H9 (cell line): ENCODE measurements around the gene LMTK3. TPM values are rescaled to one million over a fixed set of nuclear protein-coding genes. Genes with fewer than 3 reads are reported as not detected.

ENCODE experiments used
- DNase-seq: peaks from one replicate; pipeline ENCODE4 v3.0.0-alpha.2; 2017
- H2AFZ ChIP-seq: one replicate; pipeline ENCODE4 v1.6.1; 2013; ENCODE audit warnings: mild to moderate bottlenecking, low read length, control low read depth, moderate library complexity
- H2AK5ac ChIP-seq: 2 replicates; pipeline ENCODE4 v1.6.1; 2013; ENCODE audit warnings: low read length, control low read depth, mixed read lengths; ENCODE audit not compliant: insufficient read length
- H2BK120ac ChIP-seq: one replicate; pipeline ENCODE4 v1.6.1; 2013; ENCODE audit warnings: low read depth, mild to moderate bottlenecking, low read length, control low read depth, inconsistent platforms; ENCODE audit not compliant: poor library complexity, severe bottlenecking
- H2BK12ac ChIP-seq: 2 replicates; pipeline ENCODE4 v1.6.1; 2013; ENCODE audit warnings: low read length, control low read depth, mixed read lengths, low read depth; ENCODE audit not compliant: insufficient read length
- H2BK15ac ChIP-seq: 2 replicates; pipeline ENCODE4 v1.6.1; 2013; ENCODE audit warnings: low read depth, low read length, control low read depth
- H2BK20ac ChIP-seq: one replicate; pipeline ENCODE4 v1.6.1; 2013; ENCODE audit warnings: low read depth, mild to moderate bottlenecking, low read length, control low read depth, inconsistent platforms; ENCODE audit not compliant: poor library complexity, severe bottlenecking
- H2BK5ac ChIP-seq: 2 replicates; pipeline ENCODE4 v1.6.1; 2013; ENCODE audit warnings: low read length, control low read depth, mixed read lengths; ENCODE audit not compliant: insufficient read length
- H3K14ac ChIP-seq: 2 replicates; pipeline ENCODE4 v1.6.1; 2013; ENCODE audit warnings: low read length, control low read depth; ENCODE audit not compliant: insufficient read depth
- H3K18ac ChIP-seq: 2 replicates; pipeline ENCODE4 v1.6.1; 2013; ENCODE audit warnings: low read depth, mild to moderate bottlenecking, mixed read lengths, low read length, control low read depth; ENCODE audit not compliant: insufficient read length
- H3K23ac ChIP-seq: 2 replicates; pipeline ENCODE4 v1.6.1; 2013; ENCODE audit warnings: low read length, control low read depth, mixed read lengths, low read depth; ENCODE audit not compliant: insufficient read length
- H3K23me2 ChIP-seq: 2 replicates; pipeline ENCODE4 v1.6.1; 2013; ENCODE audit warnings: low read depth, mild to moderate bottlenecking, mixed read lengths, low read length, control low read depth; ENCODE audit not compliant: insufficient read length, poor library complexity, severe bottlenecking
- H3K27ac ChIP-seq: 2 replicates; pipeline ENCODE4 v1.5.1; 2013; ENCODE audit warnings: low read length, control low read depth, mixed read lengths, low read depth; ENCODE audit not compliant: insufficient read length
- H3K27me3 ChIP-seq: 2 replicates; pipeline ENCODE4 v1.6.1; 2013; ENCODE audit warnings: low read length, control low read depth, inconsistent platforms; ENCODE audit not compliant: insufficient read depth
- H3K4ac ChIP-seq: 2 replicates; pipeline ENCODE4 v1.6.1; 2013; ENCODE audit warnings: low read depth, mild to moderate bottlenecking, control low read depth, inconsistent platforms, low read length, moderate library complexity
- H3K4me1 ChIP-seq: 2 replicates; pipeline ENCODE4 v1.6.1; 2013; ENCODE audit warnings: low read length, control low read depth, inconsistent platforms; ENCODE audit not compliant: insufficient read depth
- H3K4me2 ChIP-seq: 2 replicates; pipeline ENCODE4 v1.6.1; 2013; ENCODE audit warnings: low read length, control low read depth, mixed read lengths; ENCODE audit not compliant: insufficient read length, insufficient read depth
- H3K56ac ChIP-seq: 2 replicates; pipeline ENCODE4 v1.6.1; 2013; ENCODE audit warnings: low read depth, mild to moderate bottlenecking, mixed read lengths, low read length, control low read depth; ENCODE audit not compliant: insufficient read length
- H3K79me1 ChIP-seq: 2 replicates; pipeline ENCODE4 v1.6.1; 2013; ENCODE audit warnings: low read depth, mild to moderate bottlenecking, moderate library complexity, low read length, control low read depth, inconsistent platforms; ENCODE audit not compliant: insufficient read depth, poor library complexity, severe bottlenecking
- H3K79me2 ChIP-seq: 2 replicates; pipeline ENCODE4 v1.6.1; 2013; ENCODE audit warnings: low read length, control low read depth, inconsistent platforms; ENCODE audit not compliant: insufficient read depth
- H3K9ac ChIP-seq: 2 replicates; pipeline ENCODE4 v1.6.1; 2013; ENCODE audit warnings: low read length, control low read depth, mixed read lengths; ENCODE audit not compliant: insufficient read length; ENCODE audit errors: extremely low read depth
- H3K9me3 ChIP-seq: one replicate; pipeline ENCODE4 v1.6.1; 2013; ENCODE audit warnings: low read depth, low read length, inconsistent platforms; ENCODE audit not compliant: control insufficient read depth
- H3T11ph ChIP-seq: one replicate; pipeline ENCODE4 v1.6.1; 2013; ENCODE audit warnings: mild to moderate bottlenecking, low read length, control low read depth, inconsistent platforms
- H4K20me1 ChIP-seq: one replicate; pipeline ENCODE4 v1.6.1; 2013; ENCODE audit not compliant: control insufficient read depth, insufficient read length, insufficient read depth
- H4K5ac ChIP-seq: 2 replicates; pipeline ENCODE4 v1.6.1; 2013; ENCODE audit warnings: low read depth, mild to moderate bottlenecking, mixed read lengths, low read length, control low read depth; ENCODE audit not compliant: insufficient read length
- H4K8ac ChIP-seq: replicated peaks from 2 replicates; pipeline ENCODE4 v1.6.1; 2013; ENCODE audit warnings: low read length, control low read depth, mixed read lengths, low read depth; ENCODE audit not compliant: insufficient read length
- H4K91ac ChIP-seq: 2 replicates; pipeline ENCODE4 v1.6.1; 2013; ENCODE audit warnings: low read depth, mild to moderate bottlenecking, moderate library complexity, mixed read lengths, low read length, control low read depth; ENCODE audit not compliant: insufficient read length
- H3K27ac Mint-ChIP-seq, 3 experiments: 2 replicates in 2 of 3; 3 replicates in 1 of 3; pipeline ENCODE4 v1.8.0; 2020 to 2021; ENCODE audit warnings: mixed read lengths in 3 of 3, mild to moderate bottlenecking in 1 of 3, moderate library complexity in 1 of 3
- H3K27me3 Mint-ChIP-seq: 2 replicates; pipeline ENCODE4 v1.8.0; 2021; ENCODE audit warnings: low read depth, mild to moderate bottlenecking, moderate library complexity, mixed read lengths
- H3K36me3 Mint-ChIP-seq, 3 experiments: 2 replicates in 2 of 3; 3 replicates in 1 of 3; pipeline ENCODE4 v1.8.0; 2020 to 2021; ENCODE audit warnings: low read depth in 3 of 3, mixed read lengths in 3 of 3; ENCODE audit not compliant: insufficient read depth in 1 of 3
- H3K4me1 Mint-ChIP-seq, 2 experiments: 2 replicates each; pipeline ENCODE4 v1.8.0; 2020; ENCODE audit warnings: mixed read lengths in 2 of 2
- H3K4me3 Mint-ChIP-seq, 2 experiments: 2 replicates in 1 of 2; 3 replicates in 1 of 2; pipeline ENCODE4 v1.8.0; 2020 to 2021; ENCODE audit warnings: mild to moderate bottlenecking in 2 of 2, mixed read lengths in 2 of 2, moderate library complexity in 1 of 2
- H3K9me3 Mint-ChIP-seq, 2 experiments: 2 replicates in 1 of 2; 3 replicates in 1 of 2; pipeline ENCODE4 v1.8.0; 2020; ENCODE audit warnings: mild to moderate bottlenecking in 2 of 2, mixed read lengths in 2 of 2, moderate library complexity in 1 of 2
- WGBS: extraction: QIAGEN DNeasy Blood & Tissue Kit; methylation state at CpG from one replicate; pipeline ENCODE4 v1.1.7; 2013; ENCODE audit warnings: missing lambda C conversion rate, low lambda C conversion rate, mixed read lengths; ENCODE audit not compliant: insufficient read length; ENCODE audit errors: extremely low coverage; 5-methylcytosine and 5-hydroxymethylcytosine counted together
- total RNA-seq: library from RNA; stranded (reverse); gene quantifications from 2 replicates; pipeline ENCODE4 v1.2.1, GENCODE V29; 2021
- TF ChIP-seq, protein P1 (sequence below): fragments of 200-600 bp; sonication (generic); conservative IDR thresholded peaks from 3 replicates; pipeline ENCODE4 v1.8.0; 2021; ENCODE audit warnings: antibody characterized with exemption, mild to moderate bottlenecking

Gene LMTK3
- total RNA-seq, 1 experiment from 2014 or later: 14.4 TPM

DNA sequence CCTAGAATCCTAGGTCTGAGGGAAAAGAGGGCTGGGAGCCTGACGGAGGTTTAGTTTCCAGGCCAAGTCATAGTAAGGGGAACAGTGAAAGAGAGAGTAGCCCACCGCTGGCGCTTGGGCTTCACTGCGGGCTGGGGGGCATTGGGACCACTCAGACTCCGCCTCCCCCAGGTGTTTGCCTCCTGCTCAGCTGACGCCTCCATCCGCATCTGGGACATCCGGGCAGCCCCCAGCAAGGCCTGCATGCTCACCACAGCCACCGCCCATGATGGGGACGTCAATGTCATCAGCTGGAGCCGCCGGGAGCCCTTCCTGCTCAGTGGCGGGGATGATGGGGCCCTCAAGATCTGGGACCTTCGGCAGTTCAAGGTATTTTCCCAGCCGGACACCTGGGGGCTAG lies 60.8 kb downstream of the LMTK3 start:
- H2BK120ac ChIP-seq: no peak overlapping the region
- no peaks in the 10 kb centered on the region for H4K20me1 ChIP-seq
- H3K27ac ChIP-seq: no peak overlapping the region
- no peaks in the 10 kb centered on the region for H3K27me3 ChIP-seq
- H4K8ac ChIP-seq: no peak overlapping the region
- H3T11ph ChIP-seq: no peak overlapping the region
- H3K9me3 ChIP-seq: no peaks in the 10 kb centered on the region
- peaks cover 3% of the 10 kb centered on the region for H3K79me1 ChIP-seq
- H3K9ac ChIP-seq: no peak overlapping the region
- no peaks in the 10 kb centered on the region for H3K27me3 Mint-ChIP-seq
- H2AFZ ChIP-seq: no peak overlapping the region
- H3K18ac ChIP-seq: no peak overlapping the region
- no peak for DNase-seq
- TF ChIP-seq, protein P1, sequence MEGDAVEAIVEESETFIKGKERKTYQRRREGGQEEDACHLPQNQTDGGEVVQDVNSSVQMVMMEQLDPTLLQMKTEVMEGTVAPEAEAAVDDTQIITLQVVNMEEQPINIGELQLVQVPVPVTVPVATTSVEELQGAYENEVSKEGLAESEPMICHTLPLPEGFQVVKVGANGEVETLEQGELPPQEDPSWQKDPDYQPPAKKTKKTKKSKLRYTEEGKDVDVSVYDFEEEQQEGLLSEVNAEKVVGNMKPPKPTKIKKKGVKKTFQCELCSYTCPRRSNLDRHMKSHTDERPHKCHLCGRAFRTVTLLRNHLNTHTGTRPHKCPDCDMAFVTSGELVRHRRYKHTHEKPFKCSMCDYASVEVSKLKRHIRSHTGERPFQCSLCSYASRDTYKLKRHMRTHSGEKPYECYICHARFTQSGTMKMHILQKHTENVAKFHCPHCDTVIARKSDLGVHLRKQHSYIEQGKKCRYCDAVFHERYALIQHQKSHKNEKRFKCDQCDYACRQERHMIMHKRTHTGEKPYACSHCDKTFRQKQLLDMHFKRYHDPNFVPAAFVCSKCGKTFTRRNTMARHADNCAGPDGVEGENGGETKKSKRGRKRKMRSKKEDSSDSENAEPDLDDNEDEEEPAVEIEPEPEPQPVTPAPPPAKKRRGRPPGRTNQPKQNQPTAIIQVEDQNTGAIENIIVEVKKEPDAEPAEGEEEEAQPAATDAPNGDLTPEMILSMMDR: no peak
- H2BK15ac ChIP-seq: no peak overlapping the region
- peaks cover 3 to 4% of the 10 kb centered on the region in 2 experiments; a peak in 3 of 4 replicates for H3K4me1 Mint-ChIP-seq
- no peak overlapping the region for H3K4me3 Mint-ChIP-seq
- WGBS: no CpG with 5 or more reads among the region's 15 CpGs
- 0 out of 2 replicates have a peak, but pooled peaks cover 2% of the 10 kb centered on the region for H3K79me2 ChIP-seq
- H3K23me2 ChIP-seq: peaks cover 8% of the 10 kb centered on the region
- H3K4me1 ChIP-seq: peaks cover 2% of the 10 kb centered on the region; the same call in 1 of the 2 replicates
- H3K9me3 Mint-ChIP-seq: no peaks in the 10 kb centered on the region
- H2AK5ac ChIP-seq: no peak overlapping the region
- no peak overlapping the region for H2BK5ac ChIP-seq
- no peak overlapping the region for H3K4ac ChIP-seq
- H4K5ac ChIP-seq: no peak overlapping the region
- H4K91ac ChIP-seq: no peak overlapping the region
- no peak overlapping the region for H2BK20ac ChIP-seq
- peaks cover 43 to 90% (median 72%) of the 10 kb centered on the region in 3 experiments for H3K36me3 Mint-ChIP-seq
- H3K23ac ChIP-seq: no peak overlapping the region
- no peak overlapping the region for H2BK12ac ChIP-seq
- H3K14ac ChIP-seq: no peak overlapping the region
- H3K27ac Mint-ChIP-seq: no peak overlapping the region
- H3K4me2 ChIP-seq: no peak overlapping the region
- H3K56ac ChIP-seq: no peak overlapping the region
